HG02678 (cell line): Measurements from ENCODE around the gene MYOF.
A peak's percentile ranks its signal among the peaks of the same experiment; 100 is the strongest.
"Not testable (repeated sequence)": the region's sequence is repeated elsewhere in the genome, so short reads cannot be mapped to it uniquely, and the experiment has no call there.

ENCODE experiments used
- ATAC-seq: cut with Tn5 transposase; IDR thresholded peaks from one replicate; pipeline ENCODE4 v1.9.1; 2021; ENCODE audit warnings: mild to moderate bottlenecking, moderate library complexity; ENCODE audit not compliant: unreplicated experiment

MYOF gene

DNA sequence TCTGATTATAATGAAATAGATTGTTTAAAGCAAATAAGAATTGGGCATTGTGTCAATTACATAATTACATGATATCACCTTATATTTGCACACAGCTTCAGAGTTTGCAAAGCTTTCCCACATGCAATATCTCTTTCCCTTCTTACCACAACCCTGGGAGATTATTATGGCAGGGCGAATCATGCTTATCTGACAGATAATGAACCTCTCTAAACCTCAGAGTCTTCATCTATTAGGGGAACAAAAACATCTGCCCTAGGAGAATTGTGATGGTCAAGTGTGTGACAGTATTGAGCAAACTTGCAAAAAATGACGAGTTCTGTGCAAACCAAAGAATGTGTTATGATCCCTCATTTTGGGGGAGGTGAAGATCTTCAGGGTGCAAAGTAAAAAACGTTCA is 90.0 kb downstream of the MYOF start:
- ATAC-seq: no peak

DNA sequence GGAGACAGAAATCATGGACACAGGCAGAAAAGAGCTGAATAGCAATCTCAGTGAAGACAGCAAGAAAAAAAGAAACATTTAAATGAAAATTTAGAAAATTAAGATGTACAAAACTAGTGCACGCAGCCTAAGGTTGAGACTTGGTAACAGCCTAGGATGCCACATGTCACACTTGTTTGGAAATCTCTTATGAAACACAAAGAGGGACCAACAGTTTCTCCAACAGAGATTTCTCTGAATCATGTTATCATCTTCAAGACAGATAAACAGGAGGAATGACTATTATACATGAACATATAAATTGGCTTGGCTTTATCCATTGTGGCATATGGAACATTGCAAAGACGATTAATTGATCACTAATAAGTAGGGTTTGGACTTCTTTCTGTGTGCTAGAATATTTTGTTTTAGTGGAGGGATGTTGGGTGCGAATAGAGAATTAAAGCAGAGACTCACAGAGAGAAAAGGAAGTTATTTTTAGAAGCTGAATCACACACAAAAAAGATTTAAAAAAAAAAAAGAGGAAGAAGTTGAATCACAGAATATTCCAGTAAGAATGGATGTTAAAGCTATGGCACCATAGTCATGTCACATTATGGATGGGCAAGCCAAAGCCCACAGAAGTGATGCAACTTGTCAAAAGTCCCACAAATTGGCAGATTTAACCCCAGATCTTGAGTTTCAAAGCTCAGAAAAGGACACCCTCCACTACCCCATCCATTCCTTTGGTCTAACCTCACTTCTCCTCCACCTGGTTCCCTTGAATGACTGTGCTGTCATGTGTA is 91.6 kb downstream of the MYOF start:
- no peak for ATAC-seq

DNA sequence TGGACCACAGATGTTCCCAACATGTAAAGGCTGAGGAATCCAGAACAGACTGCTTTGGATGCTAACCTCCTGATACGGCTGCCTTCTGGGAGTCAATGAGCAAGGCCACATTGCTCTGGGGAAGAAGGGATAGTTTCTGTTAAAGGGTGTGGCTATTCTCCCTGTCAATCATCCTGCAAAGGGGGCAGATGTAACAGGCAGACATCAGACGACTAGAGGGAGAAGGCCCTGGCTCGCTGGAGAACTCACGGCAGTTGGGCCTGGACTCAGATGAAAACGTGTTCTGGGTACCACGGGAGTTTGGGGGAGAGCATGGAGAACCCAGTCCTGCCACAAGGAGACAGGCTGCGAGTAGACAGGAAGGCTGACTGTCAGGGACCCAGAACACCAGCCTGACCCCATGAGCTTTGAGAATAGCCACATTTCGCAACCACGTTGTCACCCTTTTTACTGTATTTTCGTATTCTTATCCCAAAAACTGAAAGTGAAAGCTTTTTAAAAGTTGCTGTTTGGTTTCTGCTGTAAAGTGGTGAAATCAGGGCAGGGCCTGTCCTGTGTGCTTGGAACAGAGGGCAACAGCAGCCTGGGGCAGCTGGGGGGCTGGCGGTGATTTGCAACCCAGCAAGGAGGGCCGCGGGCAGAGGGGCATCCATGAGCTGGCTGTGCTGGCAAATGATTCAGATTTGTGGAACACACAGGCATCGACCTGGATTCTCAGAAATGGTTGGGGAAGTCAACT is 95.3 kb downstream of the MYOF start:
- ATAC-seq: no peak

- no peak for ATAC-seq
Observed at GRCh38 chr10:93385345-93385744, 96.8 kb downstream of the MYOF start.

DNA sequence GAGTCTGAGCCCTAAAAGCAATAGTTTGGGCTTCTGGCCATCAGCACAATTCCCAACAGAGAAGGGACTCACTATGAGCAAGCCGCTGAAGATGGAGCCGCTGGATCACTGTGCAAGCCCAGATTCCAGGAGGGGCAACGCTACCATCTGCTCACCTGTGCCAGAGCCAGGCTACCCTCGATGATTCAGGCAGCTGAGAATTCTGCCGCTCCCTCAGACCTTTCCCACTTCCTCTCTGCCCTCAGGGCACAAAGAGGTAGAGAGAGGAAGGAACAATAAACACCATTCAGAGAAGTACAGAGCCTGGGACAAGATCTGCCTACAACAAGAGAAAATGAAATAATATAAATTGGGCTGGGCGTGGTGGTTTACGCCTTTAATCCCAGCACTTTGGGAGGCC is 98.1 kb downstream of the MYOF start:
- no peak for ATAC-seq

GRCh38 chr10:93383562-93383981 is 98.6 kb downstream of the MYOF start:
- no peak for ATAC-seq

GRCh38 chr10:93379731-93380575 is 102.2 kb downstream of the MYOF start:
- ATAC-seq: no peak

DNA sequence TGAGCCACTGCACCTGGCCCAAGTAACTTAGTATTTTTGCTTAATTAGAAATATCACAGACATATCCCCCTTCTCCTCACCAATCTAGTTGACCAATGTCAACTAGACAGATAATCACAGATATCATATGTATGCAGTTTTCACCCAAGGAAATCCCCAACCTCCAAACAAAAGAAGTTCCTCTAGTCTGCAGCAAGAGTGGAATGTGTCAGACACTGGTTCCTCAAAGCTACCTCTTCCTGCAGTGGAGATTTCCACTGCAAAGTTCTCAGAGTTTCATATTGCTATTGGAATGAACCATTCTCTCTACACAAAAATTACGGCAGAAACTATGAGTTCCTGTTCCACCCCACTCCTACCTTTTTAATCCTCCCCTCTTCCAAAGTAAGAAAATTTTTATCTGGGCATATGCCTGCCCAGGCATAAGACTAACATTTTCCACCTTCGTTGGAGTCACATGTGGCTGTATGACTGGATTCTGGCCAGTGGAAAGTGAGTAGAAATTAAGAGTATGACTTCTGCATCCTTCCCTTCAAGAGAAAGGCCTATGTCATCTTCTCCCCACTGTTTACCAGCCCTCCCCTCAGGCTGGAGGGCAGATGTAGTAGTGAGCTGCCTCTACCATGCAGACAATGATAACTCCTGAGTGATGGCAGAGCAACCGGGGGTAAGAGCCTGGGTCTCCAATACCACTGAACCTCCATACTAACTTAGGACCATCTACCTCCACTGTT is 103.0 kb downstream of the MYOF start:
- ATAC-seq: no peak

- no peak for ATAC-seq
Observed at GRCh38 chr10:93378039-93378438, 104.1 kb downstream of the MYOF start.

DNA sequence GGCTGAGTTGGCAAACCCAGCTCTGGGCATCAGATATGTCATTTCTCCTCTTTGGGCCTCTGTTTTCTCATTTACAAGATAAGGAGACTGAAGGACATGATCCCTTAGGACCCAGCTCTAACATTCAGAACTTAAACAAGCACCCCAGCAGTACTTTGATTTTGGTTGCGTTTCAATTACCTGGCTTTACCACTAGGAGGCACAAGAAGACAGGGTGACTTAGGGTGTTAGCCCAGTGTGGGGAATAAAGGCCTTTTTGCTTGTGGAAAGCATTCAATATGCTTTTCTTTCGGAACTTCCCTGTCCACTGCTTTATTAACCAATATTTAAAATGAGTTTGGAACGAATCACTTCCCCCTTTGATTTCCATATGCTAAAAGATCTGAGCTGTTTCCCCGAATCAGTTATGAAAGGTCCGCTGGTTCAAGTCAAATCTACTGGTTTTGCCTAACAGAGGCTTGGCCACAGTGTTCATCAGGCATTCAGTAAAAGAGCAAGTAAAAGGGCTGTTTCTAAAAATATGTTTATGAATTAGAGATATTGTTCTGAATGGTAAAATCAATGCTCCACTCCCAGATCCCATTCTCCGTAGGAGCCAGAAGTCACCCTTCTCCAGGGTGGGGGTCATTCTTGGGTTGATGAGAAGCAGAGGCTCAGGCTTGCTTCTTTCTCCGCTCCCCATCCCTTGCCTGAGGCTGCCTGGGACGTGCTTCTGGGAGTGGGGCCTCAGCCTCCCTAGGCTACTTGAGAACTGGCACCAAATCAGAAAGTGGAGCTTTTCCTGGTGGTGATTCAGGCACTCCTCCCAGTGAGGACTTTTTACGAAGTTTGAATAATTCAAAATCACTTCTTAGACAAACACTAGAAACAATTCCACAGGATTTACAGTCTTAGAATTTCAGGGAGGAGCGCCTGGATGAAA is 105.5 kb downstream of the MYOF start:
- peak; percentile 61 for ATAC-seq

- no peak for ATAC-seq
Observed at GRCh38 chr10:93370961-93371360, 111.2 kb downstream of the MYOF start.

DNA sequence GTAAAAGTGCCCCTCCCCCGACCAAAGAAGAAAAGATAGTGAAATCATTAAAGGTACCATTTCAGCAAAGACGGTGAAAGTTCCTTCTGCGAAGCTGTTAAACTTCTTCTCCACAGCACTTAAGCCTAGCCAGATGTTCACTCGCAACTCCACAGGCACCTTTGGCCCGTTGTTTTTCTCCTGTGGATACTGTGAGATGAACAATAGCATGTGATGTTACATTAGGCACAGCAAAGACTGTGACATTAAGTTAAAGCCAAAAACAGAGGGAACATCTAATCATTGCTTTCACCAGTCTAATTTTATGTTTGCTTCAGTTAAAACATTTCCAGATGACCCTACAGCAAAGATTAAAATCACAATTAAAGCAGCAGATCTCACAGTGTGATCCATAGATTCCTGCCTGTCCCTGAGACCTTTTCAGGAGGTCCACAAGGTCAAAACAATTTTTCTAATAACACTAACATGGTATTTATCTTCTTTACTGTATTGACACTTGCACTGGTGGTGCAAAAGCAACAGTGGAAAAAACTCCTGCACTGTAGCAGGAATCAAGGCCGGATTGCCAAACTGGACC is 112.5 kb downstream of the MYOF start:
- ATAC-seq: no peak

DNA sequence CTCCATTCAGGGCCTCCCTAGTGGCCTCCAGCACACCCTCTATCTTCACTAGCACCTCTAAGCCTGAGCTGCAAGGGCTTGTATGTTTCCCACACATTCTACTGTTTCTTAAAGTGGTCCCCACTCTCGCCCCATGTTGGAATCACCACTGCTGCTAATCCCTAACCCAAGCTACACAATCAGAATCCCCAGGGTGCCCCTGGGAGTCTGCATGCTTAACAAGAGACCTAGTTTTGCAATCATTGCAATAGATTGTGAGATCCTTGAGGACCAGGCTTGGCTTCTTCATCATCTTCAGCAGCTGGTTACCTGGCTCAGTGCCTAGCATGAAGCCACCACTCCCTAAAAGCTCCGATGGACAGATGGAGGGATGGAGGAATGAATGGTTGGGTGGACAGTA is 113.9 kb downstream of the MYOF start:
- ATAC-seq: no peak

GRCh38 chr10:93367664-93368063 is 114.5 kb downstream of the MYOF start:
- no peak for ATAC-seq

DNA sequence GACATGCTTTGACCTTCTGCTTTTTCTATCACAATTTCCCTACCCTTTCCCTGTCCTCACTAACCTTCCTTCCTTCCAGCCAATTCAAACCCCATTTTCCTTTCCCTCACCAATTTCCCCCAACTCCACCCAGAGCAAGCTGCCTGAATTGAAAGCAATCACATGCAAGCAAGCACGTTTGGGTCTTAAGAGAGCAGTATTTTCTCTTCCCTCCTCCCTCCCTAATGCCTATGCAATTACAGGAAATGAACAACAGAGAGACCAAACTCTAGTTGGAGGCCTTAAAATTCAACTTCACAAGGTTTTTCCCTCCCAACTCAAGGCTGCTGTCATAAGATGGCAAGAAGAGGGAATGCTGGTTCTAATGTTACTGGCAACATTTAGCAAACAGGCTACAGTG is 117.2 kb downstream of the MYOF start:
- no peak for ATAC-seq

DNA sequence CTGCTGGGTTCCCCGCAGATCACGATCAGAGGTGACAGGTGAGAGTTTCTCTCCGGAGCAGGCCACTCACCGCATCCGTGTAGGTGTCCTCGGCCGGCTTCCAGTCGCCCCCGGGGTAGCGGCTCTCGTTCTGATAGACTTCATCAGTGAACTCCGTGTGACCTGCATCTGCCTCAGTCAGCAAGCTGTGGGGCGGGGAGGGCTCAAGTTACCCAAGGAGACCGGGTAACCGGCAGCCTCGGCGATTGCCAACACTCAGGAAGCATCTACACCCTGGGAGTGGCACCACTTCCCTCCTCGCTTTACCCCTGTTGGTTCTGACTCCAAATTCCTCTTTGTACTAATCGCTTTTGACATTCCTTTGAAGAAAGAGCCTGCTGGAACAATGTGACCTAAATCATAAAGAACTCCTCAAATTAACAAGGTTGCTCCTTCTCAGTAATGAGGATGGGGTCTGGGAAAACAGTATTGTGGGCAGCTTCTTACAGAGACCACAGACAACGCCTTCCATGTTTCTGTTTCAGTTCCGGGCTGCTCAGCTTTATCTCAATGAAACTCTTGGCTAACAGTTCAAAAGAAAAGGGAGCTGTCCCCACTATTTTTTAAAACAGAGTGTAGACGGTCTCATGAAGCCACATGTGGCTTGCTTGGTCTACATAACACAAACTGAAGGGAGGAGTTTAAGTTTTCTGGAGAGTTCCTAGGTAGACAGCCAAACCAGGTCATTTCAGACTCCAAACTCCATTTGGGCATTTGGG is 118.1 kb downstream of the MYOF start:
- no peak for ATAC-seq

- not testable (repeated sequence) for ATAC-seq
Observed at GRCh38 chr10:93358398-93358797, 123.7 kb downstream of the MYOF start.

GRCh38 chr10:93357680-93358079 is 124.5 kb downstream of the MYOF start:
- no peak for ATAC-seq

DNA sequence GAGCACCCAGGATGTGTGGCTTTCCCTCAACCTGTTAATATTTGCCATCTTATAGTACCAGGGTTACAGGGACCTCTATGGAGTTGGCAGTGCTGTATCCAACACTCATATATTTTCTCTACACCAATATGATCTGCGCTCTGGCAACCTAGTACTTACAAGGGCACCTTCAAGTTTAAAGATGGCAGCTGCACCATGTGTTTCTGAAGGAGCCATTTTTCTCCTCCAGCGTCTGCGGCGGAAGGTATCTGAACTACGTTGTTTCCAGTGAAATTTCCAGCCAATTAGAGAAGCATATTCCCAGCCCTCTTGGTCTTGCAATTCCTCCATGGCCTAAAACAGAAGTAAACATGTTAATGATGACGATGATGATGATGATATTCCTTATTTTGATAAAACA is 125.6 kb downstream of the MYOF start:
- no peak for ATAC-seq
